Germinal center (tissue), 1 donor: ENCODE measurements around the gene COX5A.
"Not testable (repeated sequence)": the region's sequence is repeated elsewhere in the genome, so short reads cannot be mapped to it uniquely, and the experiment has no call there.

Experiments used
- DNase-seq: peaks from one replicate; pipeline ENCODE4 v3.0.0; 2012; ENCODE audit warnings: mixed read lengths, low spot score

Gene COX5A

DNA sequence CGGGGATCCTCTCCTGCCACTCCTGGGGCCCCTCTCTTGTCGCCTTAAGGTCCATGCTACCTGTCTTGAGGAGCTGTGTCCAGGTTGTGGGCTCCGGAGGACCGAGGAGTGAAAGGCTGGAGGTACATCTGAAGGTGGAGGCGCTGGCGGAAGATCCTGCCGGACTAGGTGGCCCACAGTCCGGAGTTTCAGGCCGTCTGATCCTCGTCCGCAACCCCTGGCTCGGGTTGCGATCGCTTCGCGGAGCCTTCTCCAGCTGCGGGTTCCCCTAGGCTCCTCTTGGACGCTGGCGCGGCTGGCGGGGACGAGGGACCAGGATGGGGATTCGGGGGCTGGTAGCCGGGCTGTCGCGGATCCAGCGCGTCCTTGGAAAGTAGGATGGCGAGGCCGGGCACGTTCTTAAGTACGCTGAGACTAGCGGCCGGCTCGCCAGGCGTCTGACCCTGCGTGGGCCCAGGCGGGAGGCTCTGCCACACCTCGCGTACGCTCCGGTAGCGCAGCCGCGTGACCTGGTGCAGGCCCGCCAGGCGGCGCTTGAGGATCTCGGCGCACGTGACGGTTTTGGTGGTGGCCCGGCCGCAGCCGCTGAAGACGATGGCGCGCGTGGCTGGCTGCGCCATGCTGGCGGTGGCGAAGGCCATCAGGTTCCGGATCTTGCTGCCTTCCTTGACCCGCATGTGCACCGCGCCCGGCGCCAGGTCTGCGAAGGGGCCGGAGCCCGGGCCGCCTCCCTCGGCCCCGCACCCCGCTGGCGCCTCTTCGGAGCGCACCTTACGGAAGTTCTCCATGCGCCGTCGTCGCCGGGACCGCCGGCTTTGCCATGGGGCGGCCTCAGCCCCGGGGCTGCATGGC, 18.1 kb upstream of the COX5A start:
- peak; percentile 73 for DNase-seq

GRCh38 chr15:74955017-74955416, 17.1 kb upstream of the COX5A start:
- DNase-seq, result no peak

DNA sequence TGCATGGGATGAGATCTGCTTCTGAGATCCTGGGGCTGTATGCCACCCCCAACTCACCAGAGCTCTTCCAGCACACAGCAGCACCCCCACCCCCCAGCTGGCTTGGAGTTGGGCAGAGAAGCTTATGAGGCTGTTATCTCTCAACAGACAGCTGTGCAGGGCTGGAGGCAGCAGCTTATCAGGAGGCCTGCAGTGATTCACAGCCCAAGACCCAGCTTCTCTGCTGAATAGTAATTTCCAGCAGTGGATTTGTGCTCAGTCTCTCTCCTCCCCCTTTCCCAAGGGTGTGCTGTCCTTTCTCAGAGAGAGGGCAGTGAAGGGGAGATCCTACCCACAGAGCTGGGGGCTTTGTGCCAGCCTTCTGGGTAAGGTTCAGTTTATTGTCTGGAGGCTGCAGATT, 16.6 kb upstream of the COX5A start:
- DNase-seq, result no peak

DNA sequence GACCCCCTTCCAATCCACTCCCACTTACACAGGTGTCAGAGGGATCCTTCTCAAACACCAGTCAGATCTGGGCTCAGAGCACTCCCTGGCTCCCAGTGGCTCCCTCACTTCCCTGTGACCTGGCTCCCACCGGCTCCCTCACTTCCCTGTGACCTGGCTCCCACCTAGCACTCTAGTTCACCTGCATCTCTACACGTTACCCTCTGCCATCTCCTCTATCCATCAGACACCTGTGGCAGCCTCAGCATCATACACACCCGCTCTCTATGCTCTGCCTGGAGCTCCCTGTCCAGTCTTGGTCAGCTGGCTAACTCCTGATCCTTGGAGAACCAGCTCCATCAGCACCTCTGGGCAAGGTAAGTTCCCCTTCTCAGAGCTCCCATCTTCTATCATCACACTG, 13.1 kb upstream of the COX5A start:
- DNase-seq, result no peak

DNA sequence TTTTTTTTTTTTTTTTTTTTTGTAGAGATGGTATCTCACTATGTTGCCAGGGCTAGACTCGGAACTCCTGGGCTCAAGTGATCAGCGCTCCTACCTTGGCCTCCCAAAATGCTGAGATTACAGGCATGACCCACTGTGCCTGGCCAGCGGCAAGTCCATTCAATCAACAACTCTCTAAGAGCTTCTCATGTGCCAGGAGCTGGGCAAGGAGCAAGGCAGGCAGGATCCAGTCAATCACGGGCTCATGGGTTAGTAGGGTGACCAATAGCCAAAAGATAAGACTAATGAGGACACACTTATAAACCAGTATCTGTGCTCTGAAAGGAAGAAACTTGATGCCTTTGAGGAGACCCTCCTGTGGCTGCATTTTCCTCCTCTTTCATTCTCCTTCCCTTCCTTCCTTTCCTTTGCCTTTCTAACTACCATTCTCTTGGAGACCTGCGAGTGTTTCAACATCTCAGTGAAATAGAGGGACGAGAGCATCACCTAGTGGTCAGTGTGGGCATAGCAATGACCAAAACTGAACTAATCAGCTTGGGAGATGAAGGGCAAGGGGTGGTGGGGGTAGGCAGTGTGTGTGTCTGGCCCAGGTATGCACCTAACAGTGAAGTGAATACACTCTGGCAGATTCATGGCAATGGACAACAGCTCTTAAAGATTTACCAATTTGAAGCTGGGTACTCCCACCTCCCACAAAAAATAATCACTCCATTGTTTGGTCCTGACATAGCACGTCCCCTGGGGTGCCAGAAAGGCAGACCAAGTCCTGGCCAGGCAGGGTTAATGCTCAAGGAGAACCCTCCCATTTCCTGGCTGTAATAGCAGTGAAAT, 12.4 kb upstream of the COX5A start:
- DNase-seq, result peak; percentile 72

GRCh38 chr15:74937272-74937589, 642 bp downstream of the COX5A start:
- DNase-seq, result no peak

DNA sequence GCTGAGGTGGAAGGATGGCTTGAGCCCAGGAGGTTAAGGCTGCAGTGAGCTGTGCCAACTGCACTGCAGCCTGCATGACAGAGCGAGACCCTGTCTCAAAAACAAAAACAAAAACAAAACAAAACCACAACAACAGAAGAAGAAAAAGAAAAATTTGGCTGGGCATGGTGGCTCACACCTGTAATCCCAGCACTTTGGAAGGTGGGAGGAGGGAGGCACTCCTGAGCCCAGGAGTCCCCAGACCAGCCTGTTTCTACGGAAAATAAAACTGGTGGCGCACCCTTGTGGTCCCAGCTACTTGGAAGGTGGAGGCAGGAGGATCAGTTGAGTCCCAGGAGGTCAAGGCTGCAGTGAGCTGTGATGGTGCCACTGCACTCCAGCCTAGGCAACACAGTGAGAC, 2.7 kb downstream of the COX5A start:
- not testable (repeated sequence) for DNase-seq

- DNase-seq, result no peak
Measured at GRCh38 chr15:74933573-74933972, 4.3 kb downstream of the COX5A start.

DNA sequence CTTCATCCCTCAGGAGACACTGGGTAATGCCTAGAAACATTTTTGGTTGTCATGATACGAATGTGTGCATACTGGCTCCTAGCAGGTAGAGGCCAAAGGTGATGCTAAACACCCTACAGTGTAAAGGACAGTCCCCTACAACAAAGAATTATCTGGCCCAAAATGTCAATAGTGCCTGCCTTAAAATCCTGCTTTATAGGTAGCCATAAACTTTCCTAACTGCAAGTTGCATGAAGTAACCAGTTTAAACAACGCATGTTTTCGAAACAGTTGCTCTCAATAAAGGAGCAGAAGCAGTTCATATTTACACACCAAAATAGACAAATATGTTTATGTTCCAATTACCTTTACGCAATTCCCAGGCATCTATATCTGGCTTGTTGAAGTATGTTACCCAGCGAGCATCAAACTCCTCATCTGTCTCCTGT, 9.1 kb downstream of the COX5A start:
- no peak for DNase-seq

GRCh38 chr15:74924525-74924924, 13.3 kb downstream of the COX5A start:
- DNase-seq, result no peak

DNA sequence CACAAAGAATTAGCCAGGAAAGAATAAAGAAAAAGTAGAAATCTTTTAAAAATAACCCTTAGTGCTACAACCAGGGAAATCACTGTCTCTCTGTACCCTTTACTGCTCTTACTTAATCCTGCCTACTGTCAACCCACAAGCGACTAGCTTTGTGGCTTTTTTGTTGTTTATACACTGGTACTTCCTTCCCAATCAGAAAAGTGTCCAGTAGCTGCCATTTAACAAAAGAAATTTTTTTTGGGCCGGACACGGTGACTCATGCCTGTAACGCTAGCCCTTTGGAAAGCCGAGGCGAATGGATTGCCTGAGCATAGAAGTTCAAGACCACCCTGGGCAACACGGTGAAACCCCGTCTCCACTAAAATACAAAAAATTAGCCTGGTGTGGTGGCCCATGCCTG, 17.4 kb downstream of the COX5A start:
- DNase-seq, result no peak

DNA sequence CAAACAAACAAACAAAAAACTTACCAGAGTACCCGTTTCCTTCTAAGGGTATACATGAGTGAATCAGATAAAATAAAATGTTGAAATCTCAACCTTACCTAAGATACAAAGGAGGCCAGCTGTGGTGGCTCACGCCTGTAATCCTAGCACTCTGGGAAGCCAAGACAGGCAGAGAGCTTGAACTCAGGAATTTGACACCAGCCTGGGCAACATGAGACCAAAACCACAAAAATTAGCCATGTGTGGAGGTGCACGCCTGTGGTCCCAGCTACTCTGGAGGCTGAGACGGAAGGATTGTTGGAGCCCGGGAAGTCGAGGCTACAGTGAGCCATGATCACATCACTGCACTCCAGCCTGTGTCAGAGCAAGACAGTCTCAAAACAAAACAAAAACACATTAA, 20.2 kb downstream of the COX5A start:
- DNase-seq, result no peak

DNA sequence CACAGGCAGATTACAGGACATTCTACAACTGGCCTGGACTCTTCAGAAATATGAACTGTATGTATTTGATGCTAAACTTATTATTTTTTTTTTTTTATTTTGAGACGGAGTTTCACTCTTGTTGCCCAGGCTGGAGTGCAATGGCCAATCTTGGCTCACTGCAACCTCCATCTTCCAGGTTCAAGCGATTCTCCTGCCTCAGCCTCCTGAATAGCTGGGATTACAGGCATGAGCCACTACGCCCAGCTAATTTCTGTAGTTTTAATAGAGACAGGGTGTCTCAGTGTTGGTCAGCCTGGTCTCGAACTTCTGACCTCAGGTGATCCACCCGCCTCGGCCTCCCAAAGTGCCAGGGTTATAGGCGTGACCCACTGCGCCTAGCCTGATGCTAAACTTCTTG, 24.1 kb downstream of the COX5A start:
- not testable (repeated sequence) for DNase-seq

DNA sequence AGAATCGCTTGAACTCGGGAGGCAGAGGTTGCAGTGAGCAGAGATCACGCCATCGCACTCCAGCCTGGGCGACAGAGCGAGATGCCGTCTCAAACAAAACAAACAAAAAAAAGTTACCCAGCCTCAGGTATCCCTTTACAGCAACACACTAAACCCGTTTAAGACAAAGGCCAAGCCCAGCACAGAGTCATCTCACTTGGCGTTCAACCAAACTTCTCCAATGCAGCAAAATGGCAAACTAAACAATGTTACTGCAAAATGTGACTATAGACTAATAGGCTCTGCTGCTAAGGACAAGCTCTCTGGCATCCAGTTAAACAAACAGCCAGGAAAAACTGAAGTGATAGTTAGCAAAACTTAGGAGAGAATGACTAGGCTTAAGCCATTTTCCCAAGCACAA, 24.8 kb downstream of the COX5A start:
- no peak for DNase-seq

GRCh38 chr15:74908635-74909034, 29.2 kb downstream of the COX5A start:
- DNase-seq, result no peak

DNA sequence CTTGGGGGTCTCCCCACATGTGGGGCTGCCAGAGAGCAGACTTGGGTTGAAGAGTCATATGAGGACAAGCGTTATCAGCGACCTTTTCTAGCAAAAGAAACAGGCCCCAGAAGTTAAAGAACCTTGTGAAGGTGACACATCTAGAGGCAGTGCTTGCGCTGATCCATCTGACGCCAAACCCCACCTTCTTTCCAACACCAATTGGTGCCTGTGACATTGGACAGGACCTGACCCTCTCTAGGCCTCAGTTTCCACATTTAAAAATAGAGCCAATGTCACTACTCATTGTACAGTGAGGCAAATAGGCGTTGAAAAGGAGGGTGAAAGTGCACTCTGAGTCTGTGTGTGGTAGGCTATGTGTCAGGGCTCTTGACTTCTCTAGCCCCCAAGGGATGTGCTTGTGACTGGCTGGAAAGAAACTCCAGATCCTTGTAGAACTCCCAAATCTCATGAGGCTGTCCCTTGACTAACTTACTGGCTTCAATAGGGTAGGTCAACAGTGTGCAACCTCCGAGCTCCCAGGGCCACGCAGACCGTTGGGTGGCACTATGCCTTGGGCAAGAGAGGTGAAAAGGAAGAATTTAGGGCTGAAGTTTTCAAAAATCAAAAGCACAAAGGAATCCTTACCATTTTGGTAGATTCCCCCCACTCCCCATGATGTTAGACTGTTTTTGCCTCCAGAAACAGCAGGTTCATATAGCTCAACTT, 30.6 kb downstream of the COX5A start:
- no peak for DNase-seq

DNA sequence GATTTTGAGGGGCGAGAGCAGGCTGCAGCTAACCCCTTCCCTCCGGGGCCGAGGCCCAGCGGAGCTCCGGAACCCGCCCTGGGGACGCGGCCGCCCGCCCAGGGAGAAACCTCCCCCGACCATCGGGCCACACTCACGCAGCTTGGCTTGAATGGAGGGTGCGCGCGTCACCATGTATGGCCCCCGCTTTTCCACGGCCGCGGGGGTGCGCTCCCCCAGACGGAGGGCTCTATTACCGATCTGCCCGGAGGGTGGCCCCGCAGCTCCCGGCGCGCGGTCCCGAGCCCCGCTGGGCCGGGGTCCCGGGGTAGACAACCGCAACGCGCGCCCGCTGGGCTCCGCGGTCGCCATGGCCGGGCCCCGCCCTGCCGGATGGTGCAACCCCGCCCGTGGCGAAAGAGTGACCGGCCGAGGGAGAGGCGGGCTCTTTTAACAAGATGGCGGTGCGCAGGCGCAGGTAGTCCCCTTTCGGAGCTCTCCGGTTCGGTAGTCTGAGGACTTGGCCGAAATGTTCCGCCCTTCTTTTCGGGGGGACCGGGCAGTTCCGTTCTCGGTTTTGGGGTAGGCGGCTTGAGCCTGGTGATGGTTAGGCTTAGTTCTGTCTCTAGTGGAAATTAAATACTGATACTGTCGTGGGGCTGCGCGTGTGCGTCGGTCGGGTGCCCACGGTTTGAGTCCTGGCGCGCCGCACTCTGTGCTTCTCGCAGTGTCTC, 31.3 kb downstream of the COX5A start, which contains the start of gene FAM219B:
FAM219B (minus strand) TSS at position 402 of the 713 bp plus-strand sequence; CDS start at position 351, 51 bp downstream.
- DNase-seq, result peak; percentile 90

GRCh38 chr15:74906067-74906449, 31.8 kb downstream of the COX5A start:
- DNase-seq, result no peak

DNA sequence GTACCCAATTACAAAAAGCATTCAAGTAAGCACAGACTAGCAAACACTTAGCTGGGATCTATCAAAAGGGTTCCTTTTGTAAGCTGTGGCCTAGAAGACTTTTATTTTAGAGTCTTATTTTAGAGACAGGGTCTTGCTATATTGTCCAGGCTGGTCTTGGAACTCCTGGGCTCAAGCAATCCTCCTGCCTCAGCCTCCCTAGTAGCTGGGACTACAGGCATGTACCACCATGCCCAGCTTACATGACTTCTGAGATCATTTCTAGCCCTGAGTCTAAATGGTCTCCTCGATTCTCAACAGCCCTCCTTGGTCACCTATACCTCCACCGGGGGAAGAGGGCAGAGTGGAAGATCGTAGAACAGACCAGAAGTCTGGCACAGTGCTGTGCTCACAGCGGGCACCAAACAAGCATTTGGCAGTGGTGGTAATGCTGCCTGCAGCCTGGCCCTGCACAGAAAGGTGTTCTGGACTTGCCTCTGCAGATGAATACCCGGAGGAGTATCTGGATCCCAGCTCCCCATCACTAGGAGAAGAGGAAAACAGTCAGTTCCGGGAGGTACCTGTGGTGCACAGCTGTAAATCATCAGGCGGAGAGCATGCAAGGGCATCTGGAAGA, 33.6 kb downstream of the COX5A start:
- DNase-seq, result no peak

DNA sequence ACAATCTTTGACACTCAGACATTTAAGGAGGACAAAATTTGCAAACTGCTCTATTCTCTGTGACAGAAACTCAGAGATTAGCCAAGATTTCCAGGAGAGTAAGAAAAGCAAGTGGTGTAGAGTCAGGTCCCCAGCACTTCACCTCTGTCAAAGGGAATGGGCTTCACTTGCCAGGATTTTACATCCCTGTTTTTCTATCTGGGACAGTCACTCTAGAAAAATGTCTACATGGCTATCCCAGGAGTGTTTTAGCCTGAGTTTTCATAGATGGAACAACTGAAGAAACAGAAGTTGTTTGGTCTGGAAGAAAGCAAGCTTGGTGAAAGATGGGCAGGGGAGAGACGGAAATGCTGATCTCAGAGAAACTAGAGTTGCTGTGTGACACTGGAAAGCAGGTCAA, 34.2 kb downstream of the COX5A start:
- DNase-seq, result no peak

GRCh38 chr15:74902295-74903075, 35.4 kb downstream of the COX5A start:
- DNase-seq, result no peak
